Esophagus squamous epithelium (tissue), 5 donors: ENCODE results near the gene UACA. TPM values are rescaled to one million over a fixed set of nuclear protein-coding genes. Genes with fewer than 3 reads are reported as not detected.
A peak's percentile ranks its signal among the peaks of the same experiment; 100 is the strongest.
"Not testable (repeated sequence)": the region's sequence is repeated elsewhere in the genome, so short reads cannot be mapped to it uniquely, and the experiment has no call there.

Experiments used
- DNase-seq: peaks from one replicate; lab custom pipeline; 2025; lab: John Stamatoyannopoulos, UW
- H3K27ac ChIP-seq, 4 donors: fragments of 200-600 bp; sonication (generic); one replicate each; pipeline ENCODE4 v1.5.1; 2016 to 2019; ENCODE audit warnings: mild to moderate bottlenecking in 1 of 4
- H3K27me3 ChIP-seq, 4 donors: fragments of 200-600 bp; sonication (generic); 1 replicate in 3 of 4; 2 replicates in 1 of 4; pipeline versions ENCODE4 v1.5.1 to v1.6.0; 2017 to 2021; ENCODE audit warnings: antibody characterized with exemption in 1 of 4
- H3K36me3 ChIP-seq, 3 donors: fragments of 200-600 bp; sonication (generic); one replicate each; pipeline ENCODE4 v1.5.1; 2016 to 2019
- H3K4me1 ChIP-seq, 3 donors: fragments of 200-600 bp; sonication (generic); one replicate each; pipeline ENCODE4 v1.5.1; 2017 to 2019
- H3K4me3 ChIP-seq, 4 donors: fragments of 200-600 bp; sonication (generic); 1 replicate in 3 of 4; 2 replicates in 1 of 4; pipeline ENCODE4 v1.5.1; 2016 to 2019; ENCODE audit warnings: mild to moderate bottlenecking in 2 of 4, moderate library complexity in 1 of 4
- H3K9me3 ChIP-seq, 3 donors: fragments of 200-600 bp; sonication (generic); one replicate each; pipeline ENCODE4 v1.5.1; 2016 to 2019
- CTCF ChIP-seq, 6 experiments: fragments of 450-650 bp in 4 of 6; fragments of 200-600 bp in 2 of 6; sonication (generic) in 2 of 6; IDR thresholded peaks; one replicate each; pipeline ENCODE4 v1.5.1; 2016 to 2019; ENCODE audit warnings: antibody characterized with exemption in 6 of 6, mild to moderate bottlenecking in 4 of 6, moderate library complexity in 4 of 6
- POLR2A ChIP-seq, 4 donors: fragments of 450-650 bp; IDR thresholded peaks; one replicate each; pipeline ENCODE4 v1.6.1; 2017; ENCODE audit warnings: antibody characterized with exemption in 4 of 4, mild to moderate bottlenecking in 4 of 4, moderate library complexity in 3 of 4
- WGBS, 2 donors: methylation state at CpG; one replicate each; pipeline ENCODE4 v1.1.5; 2018; 5-methylcytosine and 5-hydroxymethylcytosine counted together
- intact Hi-C: fragments of 100-400 bp; cut with DNase I; formaldehyde crosslinking; loops from one replicate; pipeline ENCODE4 v1.15.0; 2022
- total RNA-seq, 4 donors: library from RNA; depleted of rRNA; stranded (reverse); fragments of >200 nt; gene quantifications; one replicate each; pipeline ENCODE4 v1.1.0, GENCODE V29; 2016
- donor health status: DM: yes; HTN: yes; CAD: no.

Gene UACA
- total RNA-seq = 10 to 100 TPM; 18.3 to 55.3 (median 29.8) TPM

- WGBS, 2 donors = 0 to 2% methylated on average over 17 to 30 of the region's 79 CpGs
- TF ChIP-seq CTCF (IDR thresholded peaks at IDR 0.05) (peak in 3 of 6 experiments; percentile 15 to 28 (median 27)), POLR2A (IDR thresholded peaks at IDR 0.05) (peak in 3 of 4 donors; percentile 81 to 96 (median 93))
- intact Hi-C loops = no loop called here
- Histone ChIP-seq H3K27ac (peak within 1 kb of the TSS; percentile 90 to 98 (median 98)), H3K4me3 (peak within 1 kb of the TSS; percentile 79 to 92 (median 90)), H3K4me1 (peaks cover 0 to 46% (median 0%) of the 10 kb centered on the region in 3 donors), H3K27me3 (peaks cover 0 to 7% (median 0%) of the 10 kb centered on the region in 4 donors), H3K36me3 (no peaks in the 10 kb centered on the region), H3K9me3 (no peaks in the 10 kb centered on the region)
- peak; percentile 46 for DNase-seq
Observed at GRCh38 chr15:70763120-70763949, at the start of gene UACA. TSS of gene UACA (minus strand) at chr15:70763558. CDS start at chr15:70763407, 151 bp downstream.

GRCh38 chr15:70812827-70813364 lies 49.5 kb upstream of the UACA start:
- no peak overlapping the region for H3K4me3 ChIP-seq
- no peak overlapping the region for H3K27ac ChIP-seq
- H3K27me3 ChIP-seq = no peaks in the 10 kb centered on the region
- DNase-seq = no peak
- intact Hi-C loops = loop anchor here (5.0 kb wide), 1 partner anchor 136 kb away; no protein-coding TSS in a partner anchor
- TF ChIP-seq POLR2A (IDR thresholded peaks at IDR 0.05) = no peak
- no peak for TF ChIP-seq CTCF (IDR thresholded peaks at IDR 0.05)
- no peaks in the 10 kb centered on the region for H3K9me3 ChIP-seq
- peaks cover 0 to 8% (median 0%) of the 10 kb centered on the region in 3 donors for H3K4me1 ChIP-seq
- no peaks in the 10 kb centered on the region for H3K36me3 ChIP-seq
- WGBS, 2 donors = 72 to 80% methylated on average over 4 of the region's 4 CpGs

GRCh38 chr15:70810916-70811578 lies 47.7 kb upstream of the UACA start:
- Histone ChIP-seq H3K27me3 (no peaks in the 10 kb centered on the region), H3K36me3 (no peaks in the 10 kb centered on the region), H3K9me3 (no peaks in the 10 kb centered on the region), H3K4me1 (peaks cover 0 to 21% (median 3%) of the 10 kb centered on the region in 3 donors), H3K4me3 (no peak overlapping the region), H3K27ac (no peak overlapping the region)
- DNase-seq = no peak
- 55 to 77% methylated on average over 3 to 9 of the region's 9 CpGs for WGBS, 2 donors
- intact Hi-C loops = loop anchor here (5.0 kb wide), 1 partner anchor 134 kb away; no protein-coding TSS in a partner anchor
- TF ChIP-seq CTCF (IDR thresholded peaks at IDR 0.05) = no peak
- TF ChIP-seq POLR2A (IDR thresholded peaks at IDR 0.05) = no peak

- intact Hi-C loops = no loop called here
- no peaks in the 10 kb centered on the region for H3K9me3 ChIP-seq
- H3K4me1 ChIP-seq = peaks cover 0 to 19% (median 3%) of the 10 kb centered on the region in 3 donors
- WGBS, 2 donors = 52 to 55% methylated on average over 8 to 9 of the region's 9 CpGs
- H3K27me3 ChIP-seq = no peaks in the 10 kb centered on the region
- H3K4me3 ChIP-seq = no peak overlapping the region
- peak overlapping the region in 2 of 4 donors; percentile 24 to 44 for H3K27ac ChIP-seq
- H3K36me3 ChIP-seq = no peaks in the 10 kb centered on the region
- peak; percentile 8 for DNase-seq
- TF ChIP-seq CTCF (IDR thresholded peaks at IDR 0.05) (no peak), POLR2A (IDR thresholded peaks at IDR 0.05) (no peak)
Observed at GRCh38 chr15:70806992-70807712, 43.8 kb upstream of the UACA start.

GRCh38 chr15:70804388-70804787 lies 41.0 kb upstream of the UACA start:
- WGBS, 2 donors = 85 to 98% methylated on average over 5 to 8 of the region's 9 CpGs
- not testable (repeated sequence) for DNase-seq

More at GRCh38 chr15:70804388-70804787, 41.0 kb upstream of the UACA start:
- H3K27ac ChIP-seq, H3K36me3 ChIP-seq, H3K27me3 ChIP-seq, intact Hi-C loops, H3K4me3 ChIP-seq, H3K9me3 ChIP-seq: not testable (repeated sequence)
- peaks cover 0 to 30% (median 17%) of the 10 kb centered on the region in 3 donors for H3K4me1 ChIP-seq
